ENCODE data around the gene HRH1.

HRH1 gene

DNA sequence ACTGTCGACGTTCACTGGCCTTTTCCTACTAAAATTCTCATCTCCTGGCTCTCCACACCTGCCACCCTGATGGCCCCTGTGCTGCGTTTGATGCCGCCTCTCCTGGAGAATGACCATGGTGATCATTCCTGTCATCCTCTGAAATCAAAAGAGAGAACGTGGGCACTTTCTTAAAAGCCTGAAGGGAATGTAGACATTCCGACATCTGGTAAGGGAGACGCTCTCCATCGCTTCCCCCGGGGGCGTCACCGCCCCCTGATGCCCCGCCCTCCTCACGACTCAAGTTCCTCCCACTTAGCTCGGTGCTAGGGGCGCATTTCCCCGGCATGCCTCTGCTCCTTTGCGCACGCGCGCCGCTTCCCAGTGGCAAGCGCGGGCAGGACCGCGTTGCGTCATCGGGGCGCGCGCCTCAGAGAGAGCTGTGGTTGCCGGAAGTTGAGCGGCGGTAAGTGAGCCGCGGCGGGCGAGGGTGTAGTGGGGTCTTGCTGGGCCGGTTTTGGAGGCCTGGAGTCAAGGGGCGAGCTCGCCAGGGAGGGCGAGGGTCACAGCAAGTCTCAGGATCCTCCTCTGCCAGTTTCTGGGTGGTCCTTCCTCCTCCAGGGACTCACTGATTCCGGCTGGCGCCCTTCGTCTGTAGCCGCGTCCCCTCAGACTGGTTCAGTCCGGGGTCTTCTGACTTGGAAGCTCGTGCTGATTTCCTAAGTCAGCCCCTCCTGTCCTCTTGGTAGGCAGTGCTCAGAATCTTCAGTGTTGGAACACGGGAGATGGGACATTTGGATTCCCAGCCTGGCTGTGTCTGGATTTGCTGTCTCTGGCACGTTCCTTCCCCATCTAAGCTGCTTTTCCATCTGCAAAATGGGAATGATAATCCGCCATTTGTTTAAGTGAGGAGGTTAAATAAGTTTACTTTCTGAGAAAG is 118.0 kb downstream of the HRH1 start, which contains the start of gene ATG7:
Gene ATG7, plus strand, starts transcription at position 412 of the 919 bp plus-strand sequence. CDS start 26,299 bp downstream, outside the sequence.
- Histone ChIP-seq H3K36me3 (ENCODE audit: control insufficient read depth in 2 of 2, insufficient read depth in 1 of 2, low read length in 2 of 2) (peaks cover 0 to 17% of the 10 kb centered on the region in 2 experiments; a peak in 1 of 3 replicates), H3K9me3 (ENCODE audit: control insufficient read depth, insufficient read depth, low read depth, low read length) (no peaks in the 10 kb centered on the region), H3K27ac (ENCODE audit: extremely low read depth, low read depth, low read length) (peak within 1 kb of the TSS; percentile 35), H3K4me1 (ENCODE audit: control insufficient read depth, insufficient read depth, low read length) (peaks cover 3% of the 10 kb centered on the region; the same call in 1 of the 2 replicates), H3K4me3 (ENCODE audit: low read depth, low read length) (peak within 1 kb of the TSS; percentile 87)
- ChIA-PET CTCF (interaction anchor here (0.6 to 1.5 kb wide), 5 partner anchors 13 to 555 kb away, joined by 3 to 4 read pairs (median 3); no protein-coding TSS in a partner anchor), POLR2A (interaction anchor here (0.6 to 2.7 kb wide), 17 partner anchors 10 to 204 kb away, joined by 3 to 35 read pairs (median 3); no protein-coding TSS in a partner anchor)
- TF ChIP-seq, protein P1, sequence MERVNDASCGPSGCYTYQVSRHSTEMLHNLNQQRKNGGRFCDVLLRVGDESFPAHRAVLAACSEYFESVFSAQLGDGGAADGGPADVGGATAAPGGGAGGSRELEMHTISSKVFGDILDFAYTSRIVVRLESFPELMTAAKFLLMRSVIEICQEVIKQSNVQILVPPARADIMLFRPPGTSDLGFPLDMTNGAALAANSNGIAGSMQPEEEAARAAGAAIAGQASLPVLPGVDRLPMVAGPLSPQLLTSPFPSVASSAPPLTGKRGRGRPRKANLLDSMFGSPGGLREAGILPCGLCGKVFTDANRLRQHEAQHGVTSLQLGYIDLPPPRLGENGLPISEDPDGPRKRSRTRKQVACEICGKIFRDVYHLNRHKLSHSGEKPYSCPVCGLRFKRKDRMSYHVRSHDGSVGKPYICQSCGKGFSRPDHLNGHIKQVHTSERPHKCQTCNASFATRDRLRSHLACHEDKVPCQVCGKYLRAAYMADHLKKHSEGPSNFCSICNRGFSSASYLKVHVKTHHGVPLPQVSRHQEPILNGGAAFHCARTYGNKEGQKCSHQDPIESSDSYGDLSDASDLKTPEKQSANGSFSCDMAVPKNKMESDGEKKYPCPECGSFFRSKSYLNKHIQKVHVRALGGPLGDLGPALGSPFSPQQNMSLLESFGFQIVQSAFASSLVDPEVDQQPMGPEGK (tag by site-specific recombination; IDR thresholded peaks at IDR 0.05): peak; percentile 93
- TF ChIP-seq ZNF2 (tag by site-specific recombination; IDR thresholded peaks at IDR 0.05): peak; percentile 72; the same call in 1 of the 2 replicates
- TF ChIP-seq ZNF266 (tag by site-specific recombination; IDR thresholded peaks at IDR 0.05; ENCODE audit: low read depth): no peak
- peak; percentile 75; the same call in 1 of the 2 replicates for TF ChIP-seq ZNF664 (tag by site-specific recombination; IDR thresholded peaks at IDR 0.05)
- TF ChIP-seq, protein P2, sequence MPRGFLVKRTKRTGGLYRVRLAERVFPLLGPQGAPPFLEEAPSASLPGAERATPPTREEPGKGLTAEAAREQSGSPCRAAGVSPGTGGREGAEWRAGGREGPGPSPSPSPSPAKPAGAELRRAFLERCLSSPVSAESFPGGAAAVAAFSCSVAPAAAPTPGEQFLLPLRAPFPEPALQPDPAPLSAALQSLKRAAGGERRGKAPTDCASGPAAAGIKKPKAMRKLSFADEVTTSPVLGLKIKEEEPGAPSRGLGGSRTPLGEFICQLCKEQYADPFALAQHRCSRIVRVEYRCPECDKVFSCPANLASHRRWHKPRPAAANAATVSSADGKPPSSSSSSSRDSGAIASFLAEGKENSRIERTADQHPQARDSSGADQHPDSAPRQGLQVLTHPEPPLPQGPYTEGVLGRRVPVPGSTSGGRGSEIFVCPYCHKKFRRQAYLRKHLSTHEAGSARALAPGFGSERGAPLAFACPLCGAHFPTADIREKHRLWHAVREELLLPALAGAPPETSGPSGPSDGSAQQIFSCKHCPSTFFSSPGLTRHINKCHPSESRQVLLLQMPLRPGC (tag by site-specific recombination; IDR thresholded peaks at IDR 0.05): peak; percentile 51; the same call in 1 of the 2 replicates
- TF ChIP-seq, protein P3, sequence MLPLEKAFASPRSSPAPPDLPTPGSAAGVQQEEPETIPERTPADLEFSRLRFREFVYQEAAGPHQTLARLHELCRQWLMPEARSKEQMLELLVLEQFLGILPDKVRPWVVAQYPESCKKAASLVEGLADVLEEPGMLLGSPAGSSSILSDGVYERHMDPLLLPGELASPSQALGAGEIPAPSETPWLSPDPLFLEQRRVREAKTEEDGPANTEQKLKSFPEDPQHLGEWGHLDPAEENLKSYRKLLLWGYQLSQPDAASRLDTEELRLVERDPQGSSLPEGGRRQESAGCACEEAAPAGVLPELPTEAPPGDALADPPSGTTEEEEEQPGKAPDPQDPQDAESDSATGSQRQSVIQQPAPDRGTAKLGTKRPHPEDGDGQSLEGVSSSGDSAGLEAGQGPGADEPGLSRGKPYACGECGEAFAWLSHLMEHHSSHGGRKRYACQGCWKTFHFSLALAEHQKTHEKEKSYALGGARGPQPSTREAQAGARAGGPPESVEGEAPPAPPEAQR (tag by site-specific recombination; IDR thresholded peaks at IDR 0.05): no peak
- TF ChIP-seq EGR2 (tag by site-specific recombination; IDR thresholded peaks at IDR 0.05; ENCODE audit: low read depth): peak; percentile 81
- TF ChIP-seq, protein P4, sequence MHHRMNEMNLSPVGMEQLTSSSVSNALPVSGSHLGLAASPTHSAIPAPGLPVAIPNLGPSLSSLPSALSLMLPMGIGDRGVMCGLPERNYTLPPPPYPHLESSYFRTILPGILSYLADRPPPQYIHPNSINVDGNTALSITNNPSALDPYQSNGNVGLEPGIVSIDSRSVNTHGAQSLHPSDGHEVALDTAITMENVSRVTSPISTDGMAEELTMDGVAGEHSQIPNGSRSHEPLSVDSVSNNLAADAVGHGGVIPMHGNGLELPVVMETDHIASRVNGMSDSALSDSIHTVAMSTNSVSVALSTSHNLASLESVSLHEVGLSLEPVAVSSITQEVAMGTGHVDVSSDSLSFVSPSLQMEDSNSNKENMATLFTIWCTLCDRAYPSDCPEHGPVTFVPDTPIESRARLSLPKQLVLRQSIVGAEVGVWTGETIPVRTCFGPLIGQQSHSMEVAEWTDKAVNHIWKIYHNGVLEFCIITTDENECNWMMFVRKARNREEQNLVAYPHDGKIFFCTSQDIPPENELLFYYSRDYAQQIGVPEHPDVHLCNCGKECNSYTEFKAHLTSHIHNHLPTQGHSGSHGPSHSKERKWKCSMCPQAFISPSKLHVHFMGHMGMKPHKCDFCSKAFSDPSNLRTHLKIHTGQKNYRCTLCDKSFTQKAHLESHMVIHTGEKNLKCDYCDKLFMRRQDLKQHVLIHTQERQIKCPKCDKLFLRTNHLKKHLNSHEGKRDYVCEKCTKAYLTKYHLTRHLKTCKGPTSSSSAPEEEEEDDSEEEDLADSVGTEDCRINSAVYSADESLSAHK (tag by site-specific recombination; IDR thresholded peaks at IDR 0.05): peak; percentile 38; the same call in 1 of the 2 replicates
- TF ChIP-seq ZSCAN16 (tag by site-specific recombination; IDR thresholded peaks at IDR 0.05): no peak
- TF ChIP-seq ZIC2 (tag by site-specific recombination; IDR thresholded peaks at IDR 0.05): peak; percentile 74
- peak; percentile 82 for TF ChIP-seq ZFHX2 (tag by site-specific recombination; conservative IDR thresholded peaks at IDR 0.05)
- no peak for TF ChIP-seq ZNF624 (tag by site-specific recombination; IDR thresholded peaks at IDR 0.05)
- peak; percentile 52; the same call in 1 of the 2 replicates for TF ChIP-seq ZBTB48 (tag by site-specific recombination; IDR thresholded peaks at IDR 0.05)
- TF ChIP-seq ZNF610 (tag by site-specific recombination; IDR thresholded peaks at IDR 0.05; ENCODE audit: borderline replicate concordance): peak; percentile 94; the same call in 1 of the 2 replicates
- TF ChIP-seq SCRT2 (tag by site-specific recombination; IDR thresholded peaks at IDR 0.05): 0 out of 2 replicates have a peak, but pooled peaks have one; percentile 7
- TF ChIP-seq ZBTB17 (tag by site-specific recombination; IDR thresholded peaks at IDR 0.05): peak; percentile 75
- TF ChIP-seq ZNF777 (tag by site-specific recombination; IDR thresholded peaks at IDR 0.05; ENCODE audit: borderline replicate concordance): no peak
- TF ChIP-seq, protein P5, sequence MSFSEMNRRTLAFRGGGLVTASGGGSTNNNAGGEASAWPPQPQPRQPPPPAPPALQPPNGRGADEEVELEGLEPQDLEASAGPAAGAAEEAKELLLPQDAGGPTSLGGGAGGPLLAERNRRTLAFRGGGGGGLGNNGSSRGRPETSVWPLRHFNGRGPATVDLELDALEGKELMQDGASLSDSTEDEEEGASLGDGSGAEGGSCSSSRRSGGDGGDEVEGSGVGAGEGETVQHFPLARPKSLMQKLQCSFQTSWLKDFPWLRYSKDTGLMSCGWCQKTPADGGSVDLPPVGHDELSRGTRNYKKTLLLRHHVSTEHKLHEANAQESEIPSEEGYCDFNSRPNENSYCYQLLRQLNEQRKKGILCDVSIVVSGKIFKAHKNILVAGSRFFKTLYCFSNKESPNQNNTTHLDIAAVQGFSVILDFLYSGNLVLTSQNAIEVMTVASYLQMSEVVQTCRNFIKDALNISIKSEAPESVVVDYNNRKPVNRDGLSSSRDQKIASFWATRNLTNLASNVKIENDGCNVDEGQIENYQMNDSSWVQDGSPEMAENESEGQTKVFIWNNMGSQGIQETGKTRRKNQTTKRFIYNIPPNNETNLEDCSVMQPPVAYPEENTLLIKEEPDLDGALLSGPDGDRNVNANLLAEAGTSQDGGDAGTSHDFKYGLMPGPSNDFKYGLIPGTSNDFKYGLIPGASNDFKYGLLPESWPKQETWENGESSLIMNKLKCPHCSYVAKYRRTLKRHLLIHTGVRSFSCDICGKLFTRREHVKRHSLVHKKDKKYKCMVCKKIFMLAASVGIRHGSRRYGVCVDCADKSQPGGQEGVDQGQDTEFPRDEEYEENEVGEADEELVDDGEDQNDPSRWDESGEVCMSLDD (tag by site-specific recombination; IDR thresholded peaks at IDR 0.05): peak; percentile 98
- peak; percentile 44; the same call in 1 of the 2 replicates for TF ChIP-seq ZNF324 (tag by site-specific recombination; IDR thresholded peaks at IDR 0.05)
- TF ChIP-seq PRDM1 (tag by site-specific recombination; IDR thresholded peaks at IDR 0.05): peak; percentile 55; the same call in 1 of the 2 replicates
- TF ChIP-seq ZNF10 (tag by site-specific recombination; IDR thresholded peaks at IDR 0.05): no peak
- TF ChIP-seq, protein P6, sequence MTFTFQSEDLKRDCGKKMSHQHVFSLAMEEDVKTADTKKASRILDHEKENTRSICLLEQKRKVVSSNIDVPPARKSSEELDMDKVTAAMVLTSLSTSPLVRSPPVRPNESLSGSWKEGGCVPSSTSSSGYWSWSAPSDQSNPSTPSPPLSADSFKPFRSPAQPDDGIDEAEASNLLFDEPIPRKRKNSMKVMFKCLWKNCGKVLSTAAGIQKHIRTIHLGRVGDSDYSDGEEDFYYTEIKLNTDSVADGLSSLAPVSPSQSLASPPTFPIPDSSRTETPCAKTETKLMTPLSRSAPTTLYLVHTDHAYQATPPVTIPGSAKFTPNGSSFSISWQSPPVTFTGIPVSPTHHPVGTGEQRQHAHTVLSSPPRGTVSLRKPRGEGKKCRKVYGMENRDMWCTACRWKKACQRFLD (tag by site-specific recombination; IDR thresholded peaks at IDR 0.05): no peak
- peak; percentile 76 for TF ChIP-seq SP7 (tag by site-specific recombination; IDR thresholded peaks at IDR 0.05)

Data from HEK293 (cell line).